ENCODE results near the gene UBN1. TPM values are rescaled to one million over a fixed set of nuclear protein-coding genes. Genes with fewer than 3 reads are reported as not detected.

The UBN1 gene
- total and polyA plus RNA-seq, 2 donors (not counting 3 experiments of a cell fraction or from before 2014, with no cell fraction given): 26.0 to 44.8 TPM

- Histone ChIP-seq H3K4me2 (ENCODE audit: insufficient read depth, low read length) (no peak overlapping the region), H3K9me3 (replicated peaks; ENCODE audit: control insufficient read depth, insufficient read depth, low read length) (no peaks in the 10 kb centered on the region), H2AFZ (ENCODE audit: low read depth, low read length) (no peak overlapping the region), H3K9me1 (replicated peaks; ENCODE audit: control insufficient read depth, extremely low read depth, insufficient read depth, low read length) (no peaks in the 10 kb centered on the region), H3K36me3 (ENCODE audit: control insufficient read depth in 2 of 2, extremely low read depth in 1 of 2, insufficient read depth in 2 of 2, low read length in 2 of 2) (peaks cover 16 to 21% of the 10 kb centered on the region in 2 experiments), H4K20me1 (replicated peaks; ENCODE audit: control insufficient read depth, extremely low read depth, insufficient read depth, low read length) (no peaks in the 10 kb centered on the region), H3K4me1 (ENCODE audit: control insufficient read depth, extremely low read depth, insufficient read depth, low read length) (peaks cover 26% of the 10 kb centered on the region), H3K9ac (replicated peaks; ENCODE audit: extremely low read depth, insufficient read depth, low read length) (no peak overlapping the region), H3K27ac (ENCODE audit: insufficient read depth, low read depth, low read length) (no peak overlapping the region), H3K79me2 (ENCODE audit: control insufficient read depth, insufficient read depth, low read length) (peaks cover 75% of the 10 kb centered on the region), H3K4me3 (replicated peaks in 1 of 3; ENCODE audit: insufficient read depth in 1 of 3, low read depth in 1 of 3, low read length in 3 of 3) (no peak overlapping the region), H3K27me3 (ENCODE audit: control insufficient read depth in 2 of 2, insufficient read depth in 2 of 2, low read length in 2 of 2) (no peaks in the 10 kb centered on the region)
- DNase-seq (ENCODE audit: low read depth, low spot score): no peak
- intact Hi-C loops (cut with micrococcal nuclease) (no loop called here), dilution Hi-C loops (cut with MboI; ENCODE audit: extremely low pct_ligation_motif_present, low sequenced_read_pairs) (no loop called here)
- no peak for FAIRE-seq
- POLR2A ChIA-PET: no interaction called here
- no peak for TF ChIP-seq FOS (IDR thresholded peaks at IDR 0.05; ENCODE audit: borderline replicate concordance, insufficient read depth, low read length)
- no peak for TF ChIP-seq GATA2 (IDR thresholded peaks at IDR 0.05; ENCODE audit: insufficient read depth, insufficient read length, low read depth, low read length)
- TF ChIP-seq MYC (IDR thresholded peaks at IDR 0.05; ENCODE audit: low read depth, low read length): no peak
- no peak for TF ChIP-seq JUN (IDR thresholded peaks at IDR 0.05; ENCODE audit: borderline replicate concordance, insufficient read depth, insufficient read length, low read depth)
- no peak for TF ChIP-seq MAX (IDR thresholded peaks at IDR 0.05; ENCODE audit: insufficient read depth, insufficient read length)
- no peak for TF ChIP-seq POLR2AphosphoS5 (IDR thresholded peaks at IDR 0.05; ENCODE audit: insufficient read depth, low read depth, low read length)
- TF ChIP-seq POLR2A (IDR thresholded peaks at IDR 0.05; ENCODE audit: low read depth, low read length): no peak
- TF ChIP-seq EZH2 (IDR thresholded peaks at IDR 0.05; ENCODE audit: borderline replicate concordance, low read depth, low read length, severe bottlenecking): no peak
- TF ChIP-seq, protein P1, sequence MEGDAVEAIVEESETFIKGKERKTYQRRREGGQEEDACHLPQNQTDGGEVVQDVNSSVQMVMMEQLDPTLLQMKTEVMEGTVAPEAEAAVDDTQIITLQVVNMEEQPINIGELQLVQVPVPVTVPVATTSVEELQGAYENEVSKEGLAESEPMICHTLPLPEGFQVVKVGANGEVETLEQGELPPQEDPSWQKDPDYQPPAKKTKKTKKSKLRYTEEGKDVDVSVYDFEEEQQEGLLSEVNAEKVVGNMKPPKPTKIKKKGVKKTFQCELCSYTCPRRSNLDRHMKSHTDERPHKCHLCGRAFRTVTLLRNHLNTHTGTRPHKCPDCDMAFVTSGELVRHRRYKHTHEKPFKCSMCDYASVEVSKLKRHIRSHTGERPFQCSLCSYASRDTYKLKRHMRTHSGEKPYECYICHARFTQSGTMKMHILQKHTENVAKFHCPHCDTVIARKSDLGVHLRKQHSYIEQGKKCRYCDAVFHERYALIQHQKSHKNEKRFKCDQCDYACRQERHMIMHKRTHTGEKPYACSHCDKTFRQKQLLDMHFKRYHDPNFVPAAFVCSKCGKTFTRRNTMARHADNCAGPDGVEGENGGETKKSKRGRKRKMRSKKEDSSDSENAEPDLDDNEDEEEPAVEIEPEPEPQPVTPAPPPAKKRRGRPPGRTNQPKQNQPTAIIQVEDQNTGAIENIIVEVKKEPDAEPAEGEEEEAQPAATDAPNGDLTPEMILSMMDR (IDR thresholded peaks at IDR 0.05; ENCODE audit: extremely low read depth in 1 of 2, insufficient read depth in 1 of 2, low read depth in 1 of 2, low read length in 2 of 2): no peak
- CTCF ChIA-PET: interaction anchor here (0.6 kb wide), 1 partner anchor 11 kb away, joined by 3 read pairs; no protein-coding TSS in a partner anchor
- BruUV-seq (replicated peaks): no TSS peak
These were observed 15.4 kb downstream of the UBN1 start for GRCh38 chr16:4862639-4863038.

Measured in endothelial cell of umbilical vein (primary cell).